K562 (cell line): Measurements from ENCODE around the gene FIBP. TPM values are rescaled to one million over a fixed set of nuclear protein-coding genes. Genes with fewer than 3 reads are reported as not detected.

Experiments
- BCL6 ChIP-seq: fragments of 250-450 bp; sonication (Bioruptor Pico); IDR thresholded peaks from 2 replicates; pipeline ENCODE4 v1.4.0; 2020
- CBX3 ChIP-seq, 2 experiments: IDR thresholded peaks; 1 replicate in 1 of 2; 2 replicates in 1 of 2; pipeline ENCODE4 v1.6.1; 2012; ENCODE audit warnings: inconsistent platforms in 2 of 2, low read length in 2 of 2, borderline replicate concordance in 1 of 2, control low read depth in 1 of 2
- CCNT2 ChIP-seq: IDR thresholded peaks from 2 replicates; pipeline ENCODE4 v1.6.1; 2011; ENCODE audit warnings: borderline replicate concordance, low read depth, mild to moderate bottlenecking, moderate library complexity, mixed read lengths, low read length; ENCODE audit not compliant: insufficient read length; ENCODE audit errors: extremely low read depth
- DNMT1 ChIP-seq: fragments of 450-650 bp; IDR thresholded peaks from 2 replicates; pipeline ENCODE4 v1.6.1; 2016; ENCODE audit warnings: antibody characterized with exemption, mild to moderate bottlenecking
- ETV6 ChIP-seq, 3 experiments: fragments of 150-350 bp in 1 of 3; sonication (generic) in 1 of 3; formaldehyde crosslinking in 1 of 3; IDR thresholded peaks; 2 replicates each; pipeline versions ENCODE4 v1.6.1 to v1.8.0; 2014 to 2022; ENCODE audit warnings: borderline replicate concordance in 2 of 3, low read depth in 2 of 3, antibody characterized with exemption in 1 of 3, low read length in 1 of 3, mild to moderate bottlenecking in 1 of 3, missing genetic modification reagents in 1 of 3
- HDAC3 ChIP-seq: fragments of 450-650 bp; IDR thresholded peaks from 2 replicates; pipeline ENCODE4 v1.6.1; 2018; ENCODE audit warnings: borderline replicate concordance, mild to moderate bottlenecking, moderate library complexity; ENCODE audit not compliant: partially characterized antibody
- LCOR ChIP-seq: sonication (generic); formaldehyde crosslinking; IDR thresholded peaks from 2 replicates; pipeline ENCODE4 v1.8.0; 2022; ENCODE audit warnings: mild to moderate bottlenecking, missing genetic modification reagents
- MEIS2 ChIP-seq: fragments of 450-650 bp; IDR thresholded peaks from 2 replicates; pipeline ENCODE4 v1.6.1; 2014; ENCODE audit warnings: mild to moderate bottlenecking; ENCODE audit not compliant: partially characterized antibody
- MIER1 ChIP-seq: fragments of 450-650 bp; IDR thresholded peaks from 2 replicates; pipeline ENCODE4 v1.6.1; 2016; ENCODE audit warnings: antibody characterized with exemption, mild to moderate bottlenecking, low read depth
- MXI1 ChIP-seq: IDR thresholded peaks from 2 replicates; pipeline ENCODE4 v1.6.1; 2011; ENCODE audit warnings: low read depth, mild to moderate bottlenecking, improper control_type of control experiment, low read length
- PHTF2 ChIP-seq: fragments of 250-450 bp; sonication (Bioruptor Pico); IDR thresholded peaks from 2 replicates; pipeline ENCODE4 v1.5.0; 2021; ENCODE audit warnings: mild to moderate bottlenecking
- PRMT5 ChIP-seq: sonication (generic); formaldehyde crosslinking; IDR thresholded peaks from 2 replicates; pipeline ENCODE4 v1.5.0; 2020; ENCODE audit warnings: missing genetic modification reagents
- RFX1 ChIP-seq: fragments of 450-650 bp; IDR thresholded peaks from 2 replicates; pipeline ENCODE4 v1.6.1; 2016; ENCODE audit warnings: mild to moderate bottlenecking, moderate library complexity
- TAL1 ChIP-seq: fragments of 450-650 bp; IDR thresholded peaks from 2 replicates; pipeline ENCODE4 v1.6.1; 2016; ENCODE audit warnings: mild to moderate bottlenecking
- TCFL5 ChIP-seq: fragments of 250-450 bp; sonication (Bioruptor Pico); conservative IDR thresholded peaks from 2 replicates; pipeline ENCODE4 v1.6.1; 2021; ENCODE audit warnings: mild to moderate bottlenecking, moderate library complexity, matching md5 sums
- ZNF354B ChIP-seq: fragments of 250-450 bp; sonication (Bioruptor Pico); IDR thresholded peaks from 2 replicates; pipeline ENCODE4 v1.4.0; 2020
- ZSCAN29 ChIP-seq: fragments of 450-650 bp; IDR thresholded peaks from 2 replicates; pipeline ENCODE4 v1.6.1; 2017
- polyA plus RNA-seq, 8 experiments: library from polyadenylated mRNA; depleted of rRNA in 4 of 8; stranded (reverse) in 5 of 8; unstranded in 3 of 8; fragments of >200 nt; fragmentation: Nextera tagmentation in 2 of 8; fragmentation: Illumina TruSeq in 1 of 8; extraction: Ambion mirVana in 2 of 8; extraction: Trizol in 1 of 8; gene quantifications; 2 replicates each; pipeline versions ENCODE4 v1.2.1 to v1.2.3, GENCODE V29; 2011 to 2014; ENCODE audit warnings: inconsistent platforms in 1 of 8, missing spikeins in 1 of 8
- total RNA-seq, 7 experiments: library from RNA; depleted of rRNA in 6 of 7; stranded (reverse); fragments of >200 nt in 6 of 7; fragmentation: Illumina TruSeq in 2 of 7; extraction: Trizol in 2 of 7; gene quantifications; 2 replicates each; pipeline versions ENCODE4 v1.2.1 to v1.2.3, GENCODE V29; 2011 to 2021; ENCODE audit warnings: low replicate concordance in 1 of 7
- TF ChIP-seq, protein P1 (sequence below): fragments of 250-450 bp; sonication (Bioruptor Pico); IDR thresholded peaks from 2 replicates; pipeline ENCODE4 v1.9.0; 2021; ENCODE audit warnings: mild to moderate bottlenecking, inconsistent platforms
- TF ChIP-seq, protein P2 (sequence below): sonication (generic); formaldehyde crosslinking; IDR thresholded peaks from 2 replicates; pipeline ENCODE4 v1.8.1; 2022; ENCODE audit warnings: missing genetic modification reagents
- TF ChIP-seq, protein P3 (sequence below): sonication (generic); formaldehyde crosslinking; IDR thresholded peaks from 2 replicates; pipeline ENCODE4 v1.4.0; 2020; ENCODE audit warnings: mild to moderate bottlenecking, missing genetic modification reagents
- TF ChIP-seq, protein P4 (sequence below): fragments of 250-450 bp; sonication (Bioruptor Pico); IDR thresholded peaks from 2 replicates; pipeline ENCODE4 v1.8.0; 2022; ENCODE audit warnings: inconsistent platforms, mild to moderate bottlenecking, moderate library complexity, borderline replicate concordance

FIBP gene
- total and polyA plus RNA-seq, 9 of the 15 experiments (the other 6 are each of a cell fraction or from before 2014, with no cell fraction given): 41.2 to 79.2 (median 48.6) TPM

DNA sequence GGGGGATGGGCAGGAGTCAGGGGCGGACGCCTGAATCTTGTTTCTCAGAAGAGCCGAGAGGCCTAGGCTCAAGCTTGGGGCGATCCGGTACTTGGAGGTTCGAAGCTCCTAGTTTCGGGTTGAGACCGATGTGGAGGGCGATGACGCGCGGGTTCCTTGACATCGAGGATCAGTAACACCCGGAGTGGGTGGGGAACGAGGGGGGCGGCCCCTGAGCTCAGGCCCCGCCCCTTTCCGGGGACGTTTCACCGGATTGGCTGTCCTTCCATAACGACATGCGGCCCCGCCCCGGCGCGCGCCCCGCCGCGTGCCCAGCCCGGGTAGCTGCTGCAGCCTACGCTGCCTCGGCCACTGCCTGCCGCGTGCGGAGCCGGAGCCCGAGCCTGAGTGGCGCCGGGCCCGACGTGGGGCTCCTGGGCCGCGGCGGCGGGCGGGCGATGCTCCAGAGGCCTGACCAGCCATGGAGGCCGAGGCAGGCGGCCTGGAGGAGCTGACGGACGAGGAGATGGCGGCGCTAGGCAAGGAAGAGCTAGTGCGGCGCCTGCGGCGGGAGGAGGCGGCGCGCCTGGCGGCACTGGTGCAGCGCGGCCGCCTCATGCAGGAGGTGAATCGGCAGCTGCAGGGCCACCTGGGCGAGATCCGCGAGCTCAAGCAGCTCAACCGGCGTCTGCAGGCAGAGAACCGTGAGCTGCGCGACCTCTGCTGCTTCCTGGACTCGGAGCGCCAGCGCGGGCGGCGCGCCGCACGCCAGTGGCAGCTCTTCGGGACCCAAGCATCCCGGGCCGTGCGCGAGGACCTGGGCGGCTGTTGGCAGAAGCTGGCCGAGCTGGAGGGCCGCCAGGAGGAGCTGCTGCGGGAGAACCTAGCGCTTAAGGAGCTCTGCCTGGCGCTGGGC is 2.3 kb upstream of the FIBP start, which contains the start of gene CCDC85B (continued):
- TF ChIP-seq, protein P1, sequence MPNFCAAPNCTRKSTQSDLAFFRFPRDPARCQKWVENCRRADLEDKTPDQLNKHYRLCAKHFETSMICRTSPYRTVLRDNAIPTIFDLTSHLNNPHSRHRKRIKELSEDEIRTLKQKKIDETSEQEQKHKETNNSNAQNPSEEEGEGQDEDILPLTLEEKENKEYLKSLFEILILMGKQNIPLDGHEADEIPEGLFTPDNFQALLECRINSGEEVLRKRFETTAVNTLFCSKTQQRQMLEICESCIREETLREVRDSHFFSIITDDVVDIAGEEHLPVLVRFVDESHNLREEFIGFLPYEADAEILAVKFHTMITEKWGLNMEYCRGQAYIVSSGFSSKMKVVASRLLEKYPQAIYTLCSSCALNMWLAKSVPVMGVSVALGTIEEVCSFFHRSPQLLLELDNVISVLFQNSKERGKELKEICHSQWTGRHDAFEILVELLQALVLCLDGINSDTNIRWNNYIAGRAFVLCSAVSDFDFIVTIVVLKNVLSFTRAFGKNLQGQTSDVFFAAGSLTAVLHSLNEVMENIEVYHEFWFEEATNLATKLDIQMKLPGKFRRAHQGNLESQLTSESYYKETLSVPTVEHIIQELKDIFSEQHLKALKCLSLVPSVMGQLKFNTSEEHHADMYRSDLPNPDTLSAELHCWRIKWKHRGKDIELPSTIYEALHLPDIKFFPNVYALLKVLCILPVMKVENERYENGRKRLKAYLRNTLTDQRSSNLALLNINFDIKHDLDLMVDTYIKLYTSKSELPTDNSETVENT: peak; percentile 77
- TF ChIP-seq TAL1: no peak
- peak; percentile 85 for TF ChIP-seq CCNT2
- TF ChIP-seq DNMT1: no peak
- no peak for TF ChIP-seq CBX3 (IDR thresholded peaks at IDR 0.05; ENCODE audit: borderline replicate concordance in 1 of 2, low read length in 2 of 2)
- TF ChIP-seq LCOR (CRISPR knock-in tag): no peak
- peak; percentile 60; the same call in 1 of the 2 replicates for TF ChIP-seq MXI1
- TF ChIP-seq PRMT5 (CRISPR knock-in tag): no peak
- TF ChIP-seq PHTF2 (CRISPR knock-in tag): no peak
- no peak for TF ChIP-seq ZSCAN29
- TF ChIP-seq MIER1: no peak
- no peak for TF ChIP-seq TCFL5
- TF ChIP-seq ZNF354B: no peak
- no peak for TF ChIP-seq HDAC3
- TF ChIP-seq ETV6 (IDR thresholded peaks at IDR 0.05; ENCODE audit: borderline replicate concordance in 1 of 2, low read depth in 2 of 2, low read length in 1 of 2): no peak
- TF ChIP-seq ETV6 (CRISPR knock-in tag; IDR thresholded peaks at IDR 0.05; ENCODE audit: borderline replicate concordance): no peak; the same call in 1 of the 2 replicates
- no peak for TF ChIP-seq BCL6 (CRISPR knock-in tag)
- TF ChIP-seq RFX1: no peak
- TF ChIP-seq, protein P2, sequence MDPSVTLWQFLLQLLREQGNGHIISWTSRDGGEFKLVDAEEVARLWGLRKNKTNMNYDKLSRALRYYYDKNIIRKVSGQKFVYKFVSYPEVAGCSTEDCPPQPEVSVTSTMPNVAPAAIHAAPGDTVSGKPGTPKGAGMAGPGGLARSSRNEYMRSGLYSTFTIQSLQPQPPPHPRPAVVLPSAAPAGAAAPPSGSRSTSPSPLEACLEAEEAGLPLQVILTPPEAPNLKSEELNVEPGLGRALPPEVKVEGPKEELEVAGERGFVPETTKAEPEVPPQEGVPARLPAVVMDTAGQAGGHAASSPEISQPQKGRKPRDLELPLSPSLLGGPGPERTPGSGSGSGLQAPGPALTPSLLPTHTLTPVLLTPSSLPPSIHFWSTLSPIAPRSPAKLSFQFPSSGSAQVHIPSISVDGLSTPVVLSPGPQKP (CRISPR knock-in tag): no peak; the same call in 1 of the 2 replicates
- TF ChIP-seq, protein P3, sequence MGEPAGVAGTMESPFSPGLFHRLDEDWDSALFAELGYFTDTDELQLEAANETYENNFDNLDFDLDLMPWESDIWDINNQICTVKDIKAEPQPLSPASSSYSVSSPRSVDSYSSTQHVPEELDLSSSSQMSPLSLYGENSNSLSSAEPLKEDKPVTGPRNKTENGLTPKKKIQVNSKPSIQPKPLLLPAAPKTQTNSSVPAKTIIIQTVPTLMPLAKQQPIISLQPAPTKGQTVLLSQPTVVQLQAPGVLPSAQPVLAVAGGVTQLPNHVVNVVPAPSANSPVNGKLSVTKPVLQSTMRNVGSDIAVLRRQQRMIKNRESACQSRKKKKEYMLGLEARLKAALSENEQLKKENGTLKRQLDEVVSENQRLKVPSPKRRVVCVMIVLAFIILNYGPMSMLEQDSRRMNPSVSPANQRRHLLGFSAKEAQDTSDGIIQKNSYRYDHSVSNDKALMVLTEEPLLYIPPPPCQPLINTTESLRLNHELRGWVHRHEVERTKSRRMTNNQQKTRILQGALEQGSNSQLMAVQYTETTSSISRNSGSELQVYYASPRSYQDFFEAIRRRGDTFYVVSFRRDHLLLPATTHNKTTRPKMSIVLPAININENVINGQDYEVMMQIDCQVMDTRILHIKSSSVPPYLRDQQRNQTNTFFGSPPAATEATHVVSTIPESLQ (CRISPR knock-in tag): no peak; the same call in 1 of the 2 replicates
- TF ChIP-seq MEIS2: peak; percentile 84
- TF ChIP-seq, protein P4, sequence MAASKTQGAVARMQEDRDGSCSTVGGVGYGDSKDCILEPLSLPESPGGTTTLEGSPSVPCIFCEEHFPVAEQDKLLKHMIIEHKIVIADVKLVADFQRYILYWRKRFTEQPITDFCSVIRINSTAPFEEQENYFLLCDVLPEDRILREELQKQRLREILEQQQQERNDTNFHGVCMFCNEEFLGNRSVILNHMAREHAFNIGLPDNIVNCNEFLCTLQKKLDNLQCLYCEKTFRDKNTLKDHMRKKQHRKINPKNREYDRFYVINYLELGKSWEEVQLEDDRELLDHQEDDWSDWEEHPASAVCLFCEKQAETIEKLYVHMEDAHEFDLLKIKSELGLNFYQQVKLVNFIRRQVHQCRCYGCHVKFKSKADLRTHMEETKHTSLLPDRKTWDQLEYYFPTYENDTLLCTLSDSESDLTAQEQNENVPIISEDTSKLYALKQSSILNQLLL (CRISPR knock-in tag): no peak
